K562 (cell line): ENCODE measurements around the gene POFUT2. TPM values are rescaled to one million over a fixed set of nuclear protein-coding genes. Genes with fewer than 3 reads are reported as not detected.

Experiments used
- ATF1 ChIP-seq, 2 experiments: fragments of 450-650 bp in 1 of 2; IDR thresholded peaks; 2 replicates each; pipeline ENCODE4 v1.6.1; 2016; ENCODE audit warnings: missing compliant biosample characterization in 1 of 2, missing genetic modification characterization in 1 of 2
- C11orf30 ChIP-seq: fragments of 450-650 bp; IDR thresholded peaks from 2 replicates; pipeline ENCODE4 v1.6.1; 2016; ENCODE audit warnings: low read depth, mild to moderate bottlenecking
- CBX1 ChIP-seq: sonication (generic); IDR thresholded peaks from 2 replicates; pipeline ENCODE4 v1.6.1; 2016; ENCODE audit warnings: antibody characterized with exemption, low read depth, mild to moderate bottlenecking
- CEBPB ChIP-seq: fragments of 450-650 bp; IDR thresholded peaks from 2 replicates; pipeline ENCODE4 v1.6.1; 2016; ENCODE audit warnings: missing genetic modification characterization, missing compliant biosample characterization
- CREB1 ChIP-seq, 2 experiments: sonication (generic) in 1 of 2; formaldehyde crosslinking in 1 of 2; IDR thresholded peaks; 2 replicates each; pipeline versions ENCODE4 v1.6.1 to v1.8.0; 2012 to 2022; ENCODE audit warnings: inconsistent platforms in 1 of 2, mild to moderate bottlenecking in 1 of 2, missing genetic modification reagents in 1 of 2, moderate library complexity in 1 of 2
- CREM ChIP-seq: IDR thresholded peaks from 2 replicates; pipeline ENCODE4 v1.6.1; 2014; ENCODE audit warnings: antibody characterized with exemption, low read depth
- CXXC5 ChIP-seq: fragments of 250-450 bp; sonication (Bioruptor Pico); IDR thresholded peaks from 2 replicates; pipeline ENCODE4 v1.8.0; 2022; ENCODE audit warnings: inconsistent platforms, mild to moderate bottlenecking, moderate library complexity
- ESRRA ChIP-seq: fragments of 450-650 bp; IDR thresholded peaks from 2 replicates; pipeline ENCODE4 v1.6.1; 2014; ENCODE audit warnings: low read depth, mild to moderate bottlenecking, moderate library complexity, borderline replicate concordance
- HMGN3 ChIP-seq: IDR thresholded peaks from 2 replicates; pipeline ENCODE4 v1.6.1; 2011; ENCODE audit warnings: borderline replicate concordance, low read depth, mild to moderate bottlenecking, mixed read lengths, low read length; ENCODE audit not compliant: insufficient read length; ENCODE audit errors: extremely low read depth
- JUND ChIP-seq, 2 experiments: IDR thresholded peaks; 2 replicates in 1 of 2; 3 replicates in 1 of 2; pipeline ENCODE4 v1.6.1; 2011; ENCODE audit warnings: borderline replicate concordance in 2 of 2, low read depth in 2 of 2, low read length in 2 of 2, improper control_type of control experiment in 1 of 2, missing biosample characterization in 1 of 2, missing genetic modification characterization in 1 of 2, missing genetic modification reagents in 1 of 2
- MXI1 ChIP-seq: IDR thresholded peaks from 2 replicates; pipeline ENCODE4 v1.6.1; 2011; ENCODE audit warnings: low read depth, mild to moderate bottlenecking, improper control_type of control experiment, low read length
- NR2C1 ChIP-seq, 2 experiments: fragments of 450-650 bp; IDR thresholded peaks; 2 replicates each; pipeline ENCODE4 v1.6.1; 2017; ENCODE audit warnings: mild to moderate bottlenecking in 2 of 2, antibody characterized with exemption in 1 of 2, inconsistent platforms in 1 of 2, missing compliant biosample characterization in 1 of 2, missing genetic modification characterization in 1 of 2
- NR2C2 ChIP-seq, 2 experiments: fragments of 200-800 bp in 1 of 2; sonication (Bioruptor generic) in 1 of 2; sonication (generic) in 1 of 2; formaldehyde crosslinking in 1 of 2; IDR thresholded peaks; 2 replicates each; pipeline versions ENCODE4 v1.6.1 to v1.8.0; 2016 to 2022; ENCODE audit warnings: mild to moderate bottlenecking in 1 of 2, missing compliant biosample characterization in 1 of 2, missing genetic modification characterization in 1 of 2, missing genetic modification reagents in 1 of 2
- NRF1 ChIP-seq, 2 experiments: fragments of 450-650 bp; IDR thresholded peaks in 1 of 2; conservative IDR thresholded peaks in 1 of 2; 2 replicates each; pipeline ENCODE4 v1.6.1; 2014; ENCODE audit warnings: mild to moderate bottlenecking in 2 of 2
- PHF8 ChIP-seq: fragments of 200-600 bp; sonication (generic); IDR thresholded peaks from 2 replicates; pipeline ENCODE4 v1.6.1; 2012; ENCODE audit warnings: mixed run types, mild to moderate bottlenecking, inconsistent platforms, low read length, moderate library complexity, borderline replicate concordance
- SIN3B ChIP-seq: fragments of 450-650 bp; IDR thresholded peaks from 2 replicates; pipeline ENCODE4 v1.6.1; 2017; ENCODE audit warnings: low read depth, mild to moderate bottlenecking, moderate library complexity
- SP1 ChIP-seq: sonication (generic); formaldehyde crosslinking; IDR thresholded peaks from 2 replicates; pipeline ENCODE4 v1.8.1; 2022; ENCODE audit warnings: mild to moderate bottlenecking, missing genetic modification reagents
- TAF1 ChIP-seq: IDR thresholded peaks from 2 replicates; pipeline ENCODE4 v1.6.1; 2011; ENCODE audit warnings: mild to moderate bottlenecking, low read length, moderate library complexity; ENCODE audit not compliant: insufficient read depth, control insufficient read depth, severe bottlenecking; ENCODE audit errors: extremely low read depth
- ZBED1 ChIP-seq: IDR thresholded peaks from 2 replicates; pipeline ENCODE4 v1.6.1; 2014
- ZBTB1 ChIP-seq: sonication (generic); formaldehyde crosslinking; IDR thresholded peaks from 2 replicates; pipeline ENCODE4 v1.8.1; 2023; ENCODE audit warnings: missing genetic modification reagents, low read depth, mild to moderate bottlenecking, borderline replicate concordance
- ZBTB7A ChIP-seq: IDR thresholded peaks from 2 replicates; pipeline ENCODE4 v1.6.1; 2011; ENCODE audit warnings: low read depth, mild to moderate bottlenecking, low read length, moderate library complexity, borderline replicate concordance; ENCODE audit not compliant: control insufficient read depth
- ZC3H8 ChIP-seq: fragments of 450-650 bp; IDR thresholded peaks from 2 replicates; pipeline ENCODE4 v1.6.1; 2017
- polyA plus RNA-seq, 8 experiments: library from polyadenylated mRNA; depleted of rRNA in 4 of 8; stranded (reverse) in 5 of 8; unstranded in 3 of 8; fragments of >200 nt; fragmentation: Nextera tagmentation in 2 of 8; fragmentation: Illumina TruSeq in 1 of 8; extraction: Ambion mirVana in 2 of 8; extraction: Trizol in 1 of 8; gene quantifications; 2 replicates each; pipeline versions ENCODE4 v1.2.1 to v1.2.3, GENCODE V29; 2011 to 2014; ENCODE audit warnings: inconsistent platforms in 1 of 8, missing spikeins in 1 of 8
- total RNA-seq, 7 experiments: library from RNA; depleted of rRNA in 6 of 7; stranded (reverse); fragments of >200 nt in 6 of 7; fragmentation: Illumina TruSeq in 2 of 7; extraction: Trizol in 2 of 7; gene quantifications; 2 replicates each; pipeline versions ENCODE4 v1.2.1 to v1.2.3, GENCODE V29; 2011 to 2021; ENCODE audit warnings: low replicate concordance in 1 of 7
- TF ChIP-seq, protein P1 (sequence below): fragments of 450-650 bp; conservative IDR thresholded peaks from 2 replicates; pipeline ENCODE4 v1.6.1; 2016; ENCODE audit warnings: missing genetic modification characterization, low read depth, mild to moderate bottlenecking, control low read depth, missing compliant biosample characterization
- TF ChIP-seq, protein P2 (sequence below): fragments of 450-650 bp; IDR thresholded peaks from 2 replicates; pipeline ENCODE4 v1.6.1; 2016; ENCODE audit warnings: low read depth, mild to moderate bottlenecking, moderate library complexity

POFUT2 gene
- total and polyA plus RNA-seq, 9 of the 15 experiments (the other 6 are each of a cell fraction or from before 2014, with no cell fraction given): 1.1 to 24.2 (median 11.0) TPM

DNA sequence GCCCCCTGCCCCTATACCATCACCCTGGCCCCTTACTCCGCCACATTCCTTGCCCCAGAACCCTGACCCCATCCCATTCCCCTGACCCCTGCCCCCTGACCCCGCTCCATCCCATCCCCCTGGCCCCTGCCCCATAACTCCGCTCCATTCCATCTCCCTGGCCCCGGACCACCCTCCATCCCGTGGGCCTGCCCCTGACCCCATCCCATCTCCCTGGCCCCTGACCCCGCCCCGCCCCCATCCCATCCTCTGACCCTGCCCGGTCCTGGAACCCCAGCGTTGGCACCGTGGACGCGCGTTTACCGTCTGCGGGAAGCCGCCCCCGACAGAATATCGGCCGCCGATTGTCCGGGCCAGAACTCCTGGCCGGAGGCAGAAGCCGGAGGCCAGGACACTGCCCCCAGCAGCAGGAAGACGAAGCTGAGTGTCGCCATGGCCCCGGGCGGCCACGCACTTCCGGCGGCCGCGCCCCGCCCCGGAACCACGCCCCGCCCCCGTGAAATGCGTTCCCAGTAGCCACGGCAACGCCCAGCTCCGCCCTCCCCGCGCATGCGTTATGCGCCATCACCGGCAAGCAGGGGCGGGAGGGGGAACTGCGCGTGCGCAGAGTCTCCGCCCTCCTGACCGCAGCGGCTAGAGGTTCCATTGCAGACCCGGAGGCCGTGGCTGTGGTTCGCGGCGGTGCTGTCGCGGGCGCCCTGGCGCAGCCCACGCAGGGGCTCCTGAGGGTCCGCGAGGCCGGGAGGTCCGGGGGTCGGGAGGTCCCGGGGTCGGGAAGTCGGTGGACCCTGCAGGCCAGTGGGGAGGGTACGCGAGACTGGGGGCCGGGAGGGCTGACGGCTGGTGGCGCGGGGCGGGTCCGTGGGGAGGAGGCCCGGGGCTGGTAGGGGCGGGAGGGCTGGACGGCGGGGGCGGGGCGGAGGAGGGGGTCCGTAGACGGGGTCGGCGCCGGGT is at the start of gene POFUT2 (continued):
- peak; percentile 79 for TF ChIP-seq TAF1
- TF ChIP-seq, protein P1, sequence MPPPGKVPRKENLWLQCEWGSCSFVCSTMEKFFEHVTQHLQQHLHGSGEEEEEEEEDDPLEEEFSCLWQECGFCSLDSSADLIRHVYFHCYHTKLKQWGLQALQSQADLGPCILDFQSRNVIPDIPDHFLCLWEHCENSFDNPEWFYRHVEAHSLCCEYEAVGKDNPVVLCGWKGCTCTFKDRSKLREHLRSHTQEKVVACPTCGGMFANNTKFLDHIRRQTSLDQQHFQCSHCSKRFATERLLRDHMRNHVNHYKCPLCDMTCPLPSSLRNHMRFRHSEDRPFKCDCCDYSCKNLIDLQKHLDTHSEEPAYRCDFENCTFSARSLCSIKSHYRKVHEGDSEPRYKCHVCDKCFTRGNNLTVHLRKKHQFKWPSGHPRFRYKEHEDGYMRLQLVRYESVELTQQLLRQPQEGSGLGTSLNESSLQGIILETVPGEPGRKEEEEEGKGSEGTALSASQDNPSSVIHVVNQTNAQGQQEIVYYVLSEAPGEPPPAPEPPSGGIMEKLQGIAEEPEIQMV: no peak
- TF ChIP-seq PHF8: peak; percentile 80; the same call in 1 of the 2 replicates
- peak; percentile 75 for TF ChIP-seq C11orf30
- peak; percentile 68 for TF ChIP-seq CREB1 (IDR thresholded peaks at IDR 0.05)
- TF ChIP-seq CREB1 (CRISPR knock-in tag; IDR thresholded peaks at IDR 0.05): peak; percentile 89
- TF ChIP-seq CREM: peak; percentile 93
- TF ChIP-seq NRF1 (conservative IDR thresholded peaks at IDR 0.05 in 1 of 2, IDR thresholded peaks at IDR 0.05 in 1 of 2): peak; percentile 99
- TF ChIP-seq ESRRA: peak; percentile 92; the same call in 1 of the 2 replicates
- TF ChIP-seq HMGN3: peak; percentile 18
- peak; percentile 84 for TF ChIP-seq CXXC5 (CRISPR knock-in tag)
- peak; percentile 84 for TF ChIP-seq SIN3B
- peak; percentile 34; the same call in 1 of the 2 replicates for TF ChIP-seq ZBED1
- no peak for TF ChIP-seq ATF1 (CRISPR knock-in tag; IDR thresholded peaks at IDR 0.05)
- TF ChIP-seq ATF1 (tag; IDR thresholded peaks at IDR 0.05): peak; percentile 81
- peak; percentile 93 for TF ChIP-seq ZBTB7A
- TF ChIP-seq NR2C1 (IDR thresholded peaks at IDR 0.05): peak; percentile 80
- TF ChIP-seq NR2C1 (tag; IDR thresholded peaks at IDR 0.05): peak; percentile 81
- peak; percentile 99 for TF ChIP-seq MXI1
- TF ChIP-seq CBX1: peak; percentile 64; the same call in 1 of the 2 replicates
- TF ChIP-seq NR2C2 (CRISPR knock-in tag; IDR thresholded peaks at IDR 0.05): no peak
- TF ChIP-seq NR2C2 (tag; IDR thresholded peaks at IDR 0.05): peak; percentile 93
- TF ChIP-seq SP1: peak; percentile 92
- TF ChIP-seq, protein P2, sequence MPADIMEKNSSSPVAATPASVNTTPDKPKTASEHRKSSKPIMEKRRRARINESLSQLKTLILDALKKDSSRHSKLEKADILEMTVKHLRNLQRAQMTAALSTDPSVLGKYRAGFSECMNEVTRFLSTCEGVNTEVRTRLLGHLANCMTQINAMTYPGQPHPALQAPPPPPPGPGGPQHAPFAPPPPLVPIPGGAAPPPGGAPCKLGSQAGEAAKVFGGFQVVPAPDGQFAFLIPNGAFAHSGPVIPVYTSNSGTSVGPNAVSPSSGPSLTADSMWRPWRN: no peak
- TF ChIP-seq ZC3H8: no peak
- peak; percentile 45; the same call in 1 of the 2 replicates for TF ChIP-seq JUND (IDR thresholded peaks at IDR 0.05; ENCODE audit: borderline replicate concordance, low read depth, low read length)
- TF ChIP-seq JUND (tag; IDR thresholded peaks at IDR 0.05; ENCODE audit: borderline replicate concordance, low read depth, low read length): no peak; the same call in 2 of the 3 replicates
- TF ChIP-seq CEBPB (tag): no peak
- peak; percentile 77; the same call in 1 of the 2 replicates for TF ChIP-seq ZBTB1 (CRISPR knock-in tag)
